ENCODE measurements around the gene CA10. TPM values are rescaled to one million over a fixed set of nuclear protein-coding genes. Genes with fewer than 3 reads are reported as not detected.

CA10 gene
- total RNA-seq, 1 donor, result not detected

DNA sequence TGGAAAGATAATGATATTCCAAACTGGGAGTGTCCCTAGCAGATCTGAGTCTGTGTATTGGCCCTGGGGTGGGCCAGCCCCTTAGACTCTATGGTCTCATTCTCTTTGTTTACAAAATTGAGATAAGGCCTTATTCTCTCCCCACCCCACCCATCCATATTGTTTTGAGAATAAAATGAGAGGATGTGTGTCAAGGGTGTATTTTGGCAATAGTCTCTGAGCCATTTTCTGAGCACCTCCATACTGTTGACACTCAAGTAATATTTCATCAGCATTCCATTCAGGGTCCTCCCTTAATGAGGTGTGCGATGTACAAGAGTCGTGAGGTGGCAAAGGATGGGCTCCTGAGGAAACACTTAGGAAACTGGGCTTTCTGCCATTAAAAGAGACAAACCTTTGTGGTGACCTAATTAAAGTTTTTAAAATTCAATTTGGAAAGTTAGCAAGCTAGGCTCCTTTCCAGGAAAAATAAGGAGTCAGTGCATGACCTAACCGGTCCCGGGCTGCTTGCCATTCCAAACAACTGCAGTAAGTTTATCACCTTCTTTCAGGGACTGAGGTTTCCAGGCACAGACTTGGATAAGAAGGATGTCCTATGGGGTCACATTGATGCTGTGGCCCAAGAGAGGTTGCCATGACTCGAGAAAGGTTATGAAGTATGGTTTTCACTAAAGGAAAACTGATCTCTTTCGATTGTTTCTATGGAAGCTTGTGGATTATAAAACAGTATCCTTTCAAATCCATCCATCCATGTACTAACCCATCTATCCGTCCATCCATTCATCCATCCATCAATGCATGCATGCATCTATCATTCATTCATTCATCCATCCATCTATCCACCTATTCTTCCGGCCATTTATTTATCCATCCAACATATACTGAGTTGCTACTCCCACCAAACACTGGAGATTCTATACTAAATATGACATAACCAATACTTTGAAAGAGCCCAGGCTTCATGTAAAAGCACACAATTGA is 454.9 kb downstream of the CA10 start:
- Histone ChIP-seq H3K27me3 (ENCODE audit: insufficient read depth, low read length) (no peaks in the 10 kb centered on the region), H2AFZ (ENCODE audit: low read length) (no peak overlapping the region), H4K20me1 (ENCODE audit: insufficient read depth, low read length) (no peaks in the 10 kb centered on the region), H3K4me2 (ENCODE audit: insufficient read depth, low read length) (no peak overlapping the region), H3K27ac (ENCODE audit: low read depth, low read length) (no peak overlapping the region), H3K79me2 (ENCODE audit: insufficient read depth, low read length) (no peaks in the 10 kb centered on the region), H3K4me1 (ENCODE audit: insufficient read depth, low read length) (no peaks in the 10 kb centered on the region), H3K36me3 (ENCODE audit: insufficient read depth, low read length) (no peaks in the 10 kb centered on the region), H3K4me3 (ENCODE audit: insufficient read depth, low read length) (no peak overlapping the region), H3K9me3 (ENCODE audit: low read depth, low read length) (no peaks in the 10 kb centered on the region)
- TF ChIP-seq, protein P1, sequence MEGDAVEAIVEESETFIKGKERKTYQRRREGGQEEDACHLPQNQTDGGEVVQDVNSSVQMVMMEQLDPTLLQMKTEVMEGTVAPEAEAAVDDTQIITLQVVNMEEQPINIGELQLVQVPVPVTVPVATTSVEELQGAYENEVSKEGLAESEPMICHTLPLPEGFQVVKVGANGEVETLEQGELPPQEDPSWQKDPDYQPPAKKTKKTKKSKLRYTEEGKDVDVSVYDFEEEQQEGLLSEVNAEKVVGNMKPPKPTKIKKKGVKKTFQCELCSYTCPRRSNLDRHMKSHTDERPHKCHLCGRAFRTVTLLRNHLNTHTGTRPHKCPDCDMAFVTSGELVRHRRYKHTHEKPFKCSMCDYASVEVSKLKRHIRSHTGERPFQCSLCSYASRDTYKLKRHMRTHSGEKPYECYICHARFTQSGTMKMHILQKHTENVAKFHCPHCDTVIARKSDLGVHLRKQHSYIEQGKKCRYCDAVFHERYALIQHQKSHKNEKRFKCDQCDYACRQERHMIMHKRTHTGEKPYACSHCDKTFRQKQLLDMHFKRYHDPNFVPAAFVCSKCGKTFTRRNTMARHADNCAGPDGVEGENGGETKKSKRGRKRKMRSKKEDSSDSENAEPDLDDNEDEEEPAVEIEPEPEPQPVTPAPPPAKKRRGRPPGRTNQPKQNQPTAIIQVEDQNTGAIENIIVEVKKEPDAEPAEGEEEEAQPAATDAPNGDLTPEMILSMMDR (IDR thresholded peaks at IDR 0.05; ENCODE audit: extremely low read depth, low read depth, low read length), result no peak
- DNase-seq (ENCODE audit: insufficient read length, low spot score, missing footprints), result peak; percentile 31

DNA sequence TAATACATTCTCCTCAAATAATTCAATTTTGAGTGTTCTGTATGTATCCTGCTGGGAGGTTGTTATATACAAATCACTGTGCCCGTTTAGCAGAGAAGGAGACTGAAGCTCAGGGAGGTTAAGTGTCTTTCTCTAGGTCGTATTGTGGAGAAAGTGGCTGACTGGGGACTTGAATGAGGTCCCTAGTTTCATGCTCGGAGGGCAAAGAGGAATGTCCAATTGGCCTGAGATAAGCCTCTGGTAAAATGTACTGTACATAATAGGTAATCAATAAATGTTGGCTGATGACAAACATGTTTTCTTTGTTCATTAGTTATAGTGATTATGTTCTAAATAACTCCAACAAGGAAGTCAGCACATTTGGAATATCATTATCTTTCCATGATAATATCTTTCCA is 455.6 kb downstream of the CA10 start:
- Histone ChIP-seq H3K4me1 (ENCODE audit: insufficient read depth, low read length) (no peaks in the 10 kb centered on the region), H4K20me1 (ENCODE audit: insufficient read depth, low read length) (no peaks in the 10 kb centered on the region), H3K9me3 (ENCODE audit: low read depth, low read length) (no peaks in the 10 kb centered on the region)

DNA sequence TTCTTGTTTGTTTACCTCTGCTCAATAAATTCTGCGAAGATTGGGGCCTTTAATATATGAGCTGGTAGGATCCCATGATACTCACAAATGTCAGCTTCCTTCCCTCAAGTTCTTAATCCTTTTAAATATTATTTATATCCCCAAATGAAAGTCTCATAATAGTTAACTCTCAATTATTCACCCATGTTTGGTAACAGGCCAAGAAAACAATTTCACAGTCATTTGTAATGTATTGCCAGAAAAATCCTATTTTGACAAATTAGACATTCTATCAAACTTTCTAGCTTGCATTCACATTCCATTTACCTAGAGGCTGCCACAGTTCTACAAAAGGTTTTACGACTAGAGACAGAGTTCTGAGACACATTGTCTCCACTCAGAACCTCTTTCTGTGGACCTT is 457.0 kb downstream of the CA10 start:
- no peaks in the 10 kb centered on the region for H4K20me1 ChIP-seq (ENCODE audit: insufficient read depth, low read length)
- no peak overlapping the region for H3K4me3 ChIP-seq (ENCODE audit: insufficient read depth, low read length)
- no peak overlapping the region for H2AFZ ChIP-seq (ENCODE audit: low read length)
- H3K36me3 ChIP-seq (ENCODE audit: insufficient read depth, low read length), result no peaks in the 10 kb centered on the region
- DNase-seq (ENCODE audit: insufficient read length, low spot score, missing footprints), result no peak
- H3K79me2 ChIP-seq (ENCODE audit: insufficient read depth, low read length), result no peaks in the 10 kb centered on the region
- H3K4me2 ChIP-seq (ENCODE audit: insufficient read depth, low read length), result no peak overlapping the region
- no peak overlapping the region for H3K27ac ChIP-seq (ENCODE audit: low read depth, low read length)
- H3K4me1 ChIP-seq (ENCODE audit: insufficient read depth, low read length), result no peaks in the 10 kb centered on the region
- H3K9me3 ChIP-seq (ENCODE audit: low read depth, low read length), result no peaks in the 10 kb centered on the region
- TF ChIP-seq, protein P1 (IDR thresholded peaks at IDR 0.05; ENCODE audit: extremely low read depth, low read depth, low read length), result no peak
- no peaks in the 10 kb centered on the region for H3K27me3 ChIP-seq (ENCODE audit: insufficient read depth, low read length)

More for the DNA sequence above, 455.6 kb downstream of the CA10 start:
- DNase-seq (ENCODE audit: insufficient read length, low spot score, missing footprints), result no peak
- Histone ChIP-seq H3K27me3 (ENCODE audit: insufficient read depth, low read length) (no peaks in the 10 kb centered on the region), H3K27ac (ENCODE audit: low read depth, low read length) (no peak overlapping the region), H3K36me3 (ENCODE audit: insufficient read depth, low read length) (no peaks in the 10 kb centered on the region), H2AFZ (ENCODE audit: low read length) (no peak overlapping the region), H3K4me2 (ENCODE audit: insufficient read depth, low read length) (no peak overlapping the region), H3K4me3 (ENCODE audit: insufficient read depth, low read length) (no peak overlapping the region), H3K79me2 (ENCODE audit: insufficient read depth, low read length) (no peaks in the 10 kb centered on the region)
- TF ChIP-seq, protein P1 (IDR thresholded peaks at IDR 0.05; ENCODE audit: extremely low read depth, low read depth, low read length), result no peak

DNA sequence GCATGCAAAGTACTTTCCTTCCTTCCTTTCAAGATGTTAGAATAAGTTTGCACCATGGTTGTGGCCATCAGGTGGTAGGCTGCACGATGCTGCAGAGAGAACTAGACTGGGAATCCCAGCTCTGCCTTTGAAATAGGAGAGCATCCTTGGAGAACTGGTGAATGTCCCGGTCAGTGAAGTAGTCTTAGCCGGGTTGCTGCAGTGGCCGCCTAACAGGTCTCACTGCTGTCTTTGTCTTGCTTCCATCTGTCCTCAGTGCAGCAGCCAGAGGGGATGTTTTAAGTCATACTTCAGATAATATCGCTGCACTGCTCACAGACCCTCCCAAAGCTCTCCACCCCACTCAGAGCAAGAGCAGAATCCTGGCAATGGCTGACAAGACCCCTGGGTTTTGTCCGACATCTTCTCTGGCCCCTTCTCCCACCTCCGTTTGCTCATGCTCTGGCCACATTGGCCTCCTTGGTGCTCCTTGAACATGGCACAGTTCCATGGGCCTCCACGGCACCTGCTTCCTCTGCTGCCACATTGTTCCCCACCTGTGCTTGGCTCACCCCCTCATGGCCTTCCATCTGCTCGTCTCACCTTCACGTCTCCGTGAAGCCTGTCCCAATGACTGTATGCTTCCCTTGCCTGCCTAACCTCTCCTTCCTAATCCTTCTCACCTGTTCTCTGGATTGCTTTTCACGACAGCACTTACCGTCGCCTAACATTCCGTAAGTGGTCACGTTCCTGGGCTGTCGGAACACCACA is 458.3 kb downstream of the CA10 start:
- Histone ChIP-seq H2AFZ (ENCODE audit: low read length) (no peak overlapping the region), H4K20me1 (ENCODE audit: insufficient read depth, low read length) (no peaks in the 10 kb centered on the region), H3K27me3 (ENCODE audit: insufficient read depth, low read length) (no peaks in the 10 kb centered on the region), H3K36me3 (ENCODE audit: insufficient read depth, low read length) (no peaks in the 10 kb centered on the region), H3K4me3 (ENCODE audit: insufficient read depth, low read length) (no peak overlapping the region), H3K9me3 (ENCODE audit: low read depth, low read length) (no peaks in the 10 kb centered on the region), H3K79me2 (ENCODE audit: insufficient read depth, low read length) (no peaks in the 10 kb centered on the region), H3K4me2 (ENCODE audit: insufficient read depth, low read length) (no peak overlapping the region), H3K4me1 (ENCODE audit: insufficient read depth, low read length) (no peaks in the 10 kb centered on the region), H3K27ac (ENCODE audit: low read depth, low read length) (no peak overlapping the region)
- DNase-seq (ENCODE audit: insufficient read length, low spot score, missing footprints), result no peak
- TF ChIP-seq, protein P1 (IDR thresholded peaks at IDR 0.05; ENCODE audit: extremely low read depth, low read depth, low read length), result no peak
